Ureter (tissue), 1 donor: ENCODE measurements around the gene DFFB. TPM values are rescaled to one million over a fixed set of nuclear protein-coding genes. Genes with fewer than 3 reads are reported as not detected.
A peak's percentile ranks its signal among the peaks of the same experiment; 100 is the strongest.

Experiments
- DNase-seq: peaks from one replicate; pipeline ENCODE4 v3.0.0-alpha.2; 2020; ENCODE audit warnings: low spot score
- total RNA-seq: library from RNA; stranded (reverse); gene quantifications from one replicate; pipeline ENCODE4 v1.2.4, GENCODE V29; 2023
- donor health status: DM: yes; HTN: yes; CAD: no.

Gene DFFB
- total RNA-seq, 1 donor from 2014 or later: 6.1 TPM

- no peak for DNase-seq
Measured at GRCh38 chr1:3895951-3896325, 38.7 kb downstream of the DFFB start.

- DNase-seq: no peak
Measured at GRCh38 chr1:3896396-3897000, 39.2 kb downstream of the DFFB start.

GRCh38 chr1:3898475-3898735 is 41.1 kb downstream of the DFFB start:
- DNase-seq: no peak

GRCh38 chr1:3898994-3899753 is 41.9 kb downstream of the DFFB start:
- DNase-seq: no peak

GRCh38 chr1:3899754-3900149 is 42.5 kb downstream of the DFFB start:
- DNase-seq: no peak

- DNase-seq: peak; percentile 97
Measured at GRCh38 chr1:3900150-3900968, 43.1 kb downstream of the DFFB start, which contains the start of gene C1orf174. TSS of gene C1orf174 (minus strand) at chr1:3900272. CDS start at chr1:3900186, 86 bp downstream.

- peak; percentile 98 for DNase-seq
Measured at GRCh38 chr1:3900969-3901529, 43.8 kb downstream of the DFFB start.

GRCh38 chr1:3902111-3902511 is 44.8 kb downstream of the DFFB start:
- DNase-seq: no peak

- DNase-seq: no peak
Measured at GRCh38 chr1:3902571-3903091, 45.4 kb downstream of the DFFB start.

- no peak for DNase-seq
Measured at GRCh38 chr1:3903141-3904005, 46.1 kb downstream of the DFFB start.

- DNase-seq: no peak
Measured at GRCh38 chr1:3904006-3904842, 46.9 kb downstream of the DFFB start.

GRCh38 chr1:3904843-3905185 is 47.5 kb downstream of the DFFB start:
- DNase-seq: no peak

GRCh38 chr1:3905266-3905952 is 48.1 kb downstream of the DFFB start:
- no peak for DNase-seq

- DNase-seq: no peak
Measured at GRCh38 chr1:3905953-3906671, 48.8 kb downstream of the DFFB start.

GRCh38 chr1:3906672-3907020 is 49.4 kb downstream of the DFFB start:
- no peak for DNase-seq

GRCh38 chr1:3907031-3907534 is 49.8 kb downstream of the DFFB start:
- DNase-seq: no peak

- no peak for DNase-seq
Measured at GRCh38 chr1:3907621-3908165, 50.4 kb downstream of the DFFB start.

- DNase-seq: no peak
Measured at GRCh38 chr1:3908886-3909517, 51.7 kb downstream of the DFFB start.
